Left cardiac atrium (tissue), 4 donors: ENCODE results near the gene PAF1. TPM values are rescaled to one million over a fixed set of nuclear protein-coding genes. Genes with fewer than 3 reads are reported as not detected.

Experiments
- ATAC-seq, 2 donors: fragments of 200-7000 bp; cut with Tn5 transposase; one replicate each; pipeline ENCODE4 v1.9.1; 2020; ENCODE audit warnings: mild to moderate bottlenecking in 2 of 2, moderate library complexity in 2 of 2
- DNase-seq: peaks from one replicate; pipeline ENCODE4 v3.0.0-alpha.2; 2020
- intact Hi-C, 2 donors: fragments of 100-400 bp; cut with DNase I; formaldehyde crosslinking; loops; one replicate each; pipeline versions ENCODE4 v1.14.1 to v1.15.1; 2022 to 2023
- total RNA-seq, 2 donors: library from RNA; stranded (reverse); fragmentation: NEBNext Ultra II Directional; extraction: Animal tissue kit (Norgen Biotek cat#: 25700); gene quantifications; one replicate each; pipeline ENCODE4 v1.2.1, GENCODE V29; 2021
- donor health status: DM: no; HTN: yes; CAD: no.
- donor health status: DM: no; HTN: yes; CAD: no; lungs with severe emphysema.
- donor health status: DM: yes; HTN: yes; CAD: no.
- donor health status: Dilated cardiomyopathy.

The PAF1 gene
- total RNA-seq, 2 donors from 2014 or later = 34.5 to 38.4 TPM

- ATAC-seq = no peak
- intact Hi-C loops = no loop called here
- no peak for DNase-seq
Observed at GRCh38 chr19:39408392-39409207, 17.7 kb upstream of the PAF1 start.

- intact Hi-C loops = no loop called here
- peak; percentile 64 for DNase-seq
- ATAC-seq = no peak
Observed at GRCh38 chr19:39407660-39408391, 16.9 kb upstream of the PAF1 start.

GRCh38 chr19:39407410-39407659 lies 16.4 kb upstream of the PAF1 start:
- DNase-seq (no peak), ATAC-seq (no peak)
- intact Hi-C loops = no loop called here

GRCh38 chr19:39406656-39407409 lies 15.9 kb upstream of the PAF1 start, which contains the start of gene ZFP36:
Gene ZFP36 (plus strand): TSS chr19:39406847. CDS start chr19:39406905, 58 bp downstream.
- DNase-seq (peak; percentile 92), ATAC-seq (peak; percentile 45 to 49)
- intact Hi-C loops = no loop called here

GRCh38 chr19:39405958-39406655 lies 15.2 kb upstream of the PAF1 start:
- no peak for ATAC-seq
- intact Hi-C loops = no loop called here
- no peak for DNase-seq

GRCh38 chr19:39405261-39405957 lies 14.5 kb upstream of the PAF1 start:
- ATAC-seq (no peak), DNase-seq (no peak)
- intact Hi-C loops = no loop called here

GRCh38 chr19:39403331-39404312 lies 12.7 kb upstream of the PAF1 start:
- intact Hi-C loops = no loop called here
- ATAC-seq = peak; percentile 53 to 66
- DNase-seq = peak; percentile 99

- DNase-seq = peak; percentile 97
- ATAC-seq = peak; percentile 39 to 44
- intact Hi-C loops = no loop called here
Observed at GRCh38 chr19:39402346-39403300, 11.7 kb upstream of the PAF1 start.

- DNase-seq = peak; percentile 66
Observed at GRCh38 chr19:39401549-39402345, 10.8 kb upstream of the PAF1 start.

GRCh38 chr19:39401070-39401548 lies 10.2 kb upstream of the PAF1 start:
- ATAC-seq = no peak
- DNase-seq = no peak
- intact Hi-C loops = no loop called here

More at GRCh38 chr19:39401549-39402345, 10.8 kb upstream of the PAF1 start:
- no peak for ATAC-seq
- intact Hi-C loops = no loop called here

- DNase-seq = no peak
- no peak for ATAC-seq
- intact Hi-C loops = no loop called here
Observed at GRCh38 chr19:39400061-39400460, 9.2 kb upstream of the PAF1 start.

- intact Hi-C loops = no loop called here
- ATAC-seq (no peak), DNase-seq (no peak)
Observed at GRCh38 chr19:39399668-39400050, 8.8 kb upstream of the PAF1 start.

GRCh38 chr19:39398297-39398864 lies 7.5 kb upstream of the PAF1 start:
- ATAC-seq (peak in 1 of 2 donors; percentile 32), DNase-seq (peak; percentile 80)
- intact Hi-C loops = no loop called here

GRCh38 chr19:39397360-39398296 lies 6.7 kb upstream of the PAF1 start:
- intact Hi-C loops = loop anchor here in 1 of 2 donors (1.0 kb wide), 1 partner anchor 15 kb away; the partner anchor contains the start of gene PLEKHG2
- peak; percentile 80 to 83 for ATAC-seq
- DNase-seq = peak; percentile 92
